Measurements from ENCODE around the gene ZNF32. TPM values are rescaled to one million over a fixed set of nuclear protein-coding genes. Genes with fewer than 3 reads are reported as not detected.
"Not testable (repeated sequence)": the region's sequence is repeated elsewhere in the genome, so short reads cannot be mapped to it uniquely, and the experiment has no call there.

Gene ZNF32
- total RNA-seq, 1 donor from 2014 or later, result 25.7 TPM

DNA sequence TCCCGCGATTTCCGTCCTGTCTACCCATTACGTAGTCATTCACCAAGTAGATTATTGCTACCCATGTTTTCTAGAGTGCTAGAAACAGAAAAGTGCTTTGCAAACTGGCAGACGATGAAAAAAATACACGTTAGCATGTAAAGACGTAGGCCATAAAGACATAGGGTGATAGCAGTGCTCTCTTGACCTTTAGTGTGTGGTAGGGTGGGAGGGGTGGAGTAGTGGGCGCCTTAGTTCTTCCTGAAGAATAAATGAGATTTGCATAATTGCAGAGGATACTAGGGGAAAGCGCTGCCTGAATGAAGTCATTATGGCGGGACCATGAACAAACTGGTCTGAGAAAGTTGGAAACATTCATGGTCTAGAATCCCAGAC lies 41.5 kb downstream of the ZNF32 start:
- H3K27me3 Mint-ChIP-seq (ENCODE audit: unreplicated experiment), result peaks cover 13% of the 10 kb centered on the region
- H3K4me3 Mint-ChIP-seq (ENCODE audit: unreplicated experiment), result peak overlapping the region; percentile 88
- H3K9me3 Mint-ChIP-seq (ENCODE audit: unreplicated experiment), result no peaks in the 10 kb centered on the region
- H3K36me3 Mint-ChIP-seq (ENCODE audit: low read depth, unreplicated experiment), result no peaks in the 10 kb centered on the region
- DNase-seq (ENCODE audit: low spot score), result no peak
- peaks cover 4% of the 10 kb centered on the region for H3K4me1 Mint-ChIP-seq (ENCODE audit: unreplicated experiment)
- H3K27ac Mint-ChIP-seq (ENCODE audit: unreplicated experiment), result peak overlapping the region; percentile 45
- no peak for TF ChIP-seq CTCF (IDR thresholded peaks at IDR 0.05; ENCODE audit: unreplicated experiment)

DNA sequence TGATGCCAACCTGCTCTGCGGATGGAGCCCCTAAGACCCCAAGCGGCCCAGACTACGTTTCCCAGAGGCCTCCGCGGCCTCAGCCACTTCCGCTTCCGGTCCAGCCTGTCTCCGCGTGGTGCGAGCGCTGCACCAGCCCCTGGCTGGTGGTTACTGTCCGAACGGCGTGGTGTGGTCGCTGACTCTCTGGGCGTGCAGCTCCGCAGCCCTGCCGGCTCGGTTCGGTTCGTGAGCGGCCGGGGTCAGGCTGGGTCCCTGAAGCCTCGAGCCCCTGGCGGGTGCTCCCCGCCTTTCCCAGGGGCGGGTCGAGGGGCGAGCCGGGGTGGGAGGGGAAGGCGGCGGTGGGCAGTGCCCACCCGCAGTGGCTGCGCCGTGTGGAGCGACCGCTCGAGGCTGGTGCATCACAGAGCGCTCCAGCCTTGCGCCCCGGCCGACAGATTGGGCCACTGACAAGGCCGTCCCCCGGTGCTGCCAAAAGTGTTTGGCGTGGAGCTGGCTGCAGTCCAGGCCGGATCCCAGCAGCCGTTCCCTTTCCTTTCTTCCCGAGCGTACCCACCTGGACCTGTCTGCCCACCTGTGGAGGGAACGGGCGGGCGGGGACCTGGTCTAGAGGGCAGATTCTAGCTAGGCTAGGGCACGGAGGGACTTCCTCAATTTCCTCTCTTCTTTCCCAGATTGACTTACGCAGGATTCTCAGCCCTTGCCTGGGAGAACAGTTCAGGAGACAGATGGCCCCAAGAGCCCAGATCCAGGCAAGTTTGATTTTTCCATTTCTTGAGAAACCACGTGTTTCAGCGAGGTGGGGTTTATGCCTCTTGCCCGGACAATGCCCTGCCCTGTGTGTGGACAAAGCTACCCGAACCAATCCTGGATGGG lies 42.1 kb downstream of the ZNF32 start, which contains the start of gene ZNF485:
Gene ZNF485, plus strand, starts transcription at position 116 of the 876 bp plus-strand sequence. Its CDS starts 613 bp downstream, at position 729.
- Mint-ChIP-seq H3K9me3 (ENCODE audit: unreplicated experiment) (no peaks in the 10 kb centered on the region), H3K4me1 (ENCODE audit: unreplicated experiment) (peaks cover 4% of the 10 kb centered on the region), H3K36me3 (ENCODE audit: low read depth, unreplicated experiment) (no peaks in the 10 kb centered on the region), H3K27me3 (ENCODE audit: unreplicated experiment) (peaks cover 13% of the 10 kb centered on the region), H3K4me3 (ENCODE audit: unreplicated experiment) (peak within 1 kb of the TSS; percentile 88), H3K27ac (ENCODE audit: unreplicated experiment) (peak within 1 kb of the TSS; percentile 45)
- peak; percentile 60 for DNase-seq (ENCODE audit: low spot score)
- no peak for TF ChIP-seq CTCF (IDR thresholded peaks at IDR 0.05; ENCODE audit: unreplicated experiment)

DNA sequence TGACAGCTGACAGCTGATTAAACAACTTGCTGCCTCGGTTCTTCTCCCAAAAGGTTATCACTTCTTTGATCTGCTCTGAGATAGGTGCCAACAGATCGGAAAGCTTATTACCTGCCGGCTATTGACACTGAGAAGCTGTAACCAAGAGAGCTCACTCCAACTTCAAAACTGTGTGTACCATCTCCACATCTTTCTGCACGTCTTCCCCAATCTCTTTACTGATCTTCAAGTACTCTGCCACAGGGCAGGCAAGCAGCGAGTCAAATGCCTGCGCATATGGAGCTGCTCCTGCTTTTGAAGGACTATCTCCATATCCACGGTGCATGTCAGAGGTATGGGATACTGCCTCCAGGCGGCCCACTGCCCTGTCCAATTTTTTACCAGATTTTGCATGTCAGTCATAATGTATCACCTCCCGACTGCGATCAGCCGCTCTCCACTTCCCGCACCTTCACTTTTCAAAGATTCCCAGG lies 42.8 kb downstream of the ZNF32 start:
- Mint-ChIP-seq H3K9me3 (ENCODE audit: unreplicated experiment) (no peaks in the 10 kb centered on the region), H3K4me1 (ENCODE audit: unreplicated experiment) (peaks cover 4% of the 10 kb centered on the region), H3K27me3 (ENCODE audit: unreplicated experiment) (peaks cover 13% of the 10 kb centered on the region), H3K27ac (ENCODE audit: unreplicated experiment) (no peak overlapping the region), H3K4me3 (ENCODE audit: unreplicated experiment) (peak overlapping the region; percentile 22), H3K36me3 (ENCODE audit: low read depth, unreplicated experiment) (no peaks in the 10 kb centered on the region)
- DNase-seq (ENCODE audit: low spot score), result no peak
- TF ChIP-seq CTCF (IDR thresholded peaks at IDR 0.05; ENCODE audit: unreplicated experiment), result no peak

GRCh38 chr10:43601576-43601975 lies 47.1 kb downstream of the ZNF32 start:
- H3K36me3 Mint-ChIP-seq (ENCODE audit: low read depth, unreplicated experiment); H3K27ac Mint-ChIP-seq (ENCODE audit: unreplicated experiment); H3K4me3 Mint-ChIP-seq (ENCODE audit: unreplicated experiment); H3K9me3 Mint-ChIP-seq (ENCODE audit: unreplicated experiment); DNase-seq (ENCODE audit: low spot score); H3K4me1 Mint-ChIP-seq (ENCODE audit: unreplicated experiment): not testable (repeated sequence)
- H3K27me3 Mint-ChIP-seq (ENCODE audit: unreplicated experiment), result peaks cover 13% of the 10 kb centered on the region

DNA sequence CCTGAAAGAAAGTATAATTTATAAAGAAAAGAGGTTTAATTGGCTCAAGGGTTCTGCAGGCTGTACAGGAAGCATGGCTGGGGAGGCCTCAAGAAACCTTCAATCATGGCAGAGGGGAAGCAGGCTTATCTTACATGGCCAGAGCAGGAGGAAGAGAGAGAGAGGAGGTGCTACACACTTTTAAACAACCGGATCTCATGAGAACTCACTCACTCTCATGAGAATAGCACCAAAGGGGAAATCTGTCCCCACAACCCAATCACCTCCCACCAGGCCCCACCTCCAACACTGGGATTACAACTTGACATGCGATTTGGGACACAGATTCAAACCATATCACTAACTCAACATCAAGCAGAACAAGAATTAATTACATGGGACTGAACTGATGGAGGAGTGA lies 49.3 kb downstream of the ZNF32 start:
- Mint-ChIP-seq H3K27me3 (ENCODE audit: unreplicated experiment) (peaks cover 6% of the 10 kb centered on the region), H3K36me3 (ENCODE audit: low read depth, unreplicated experiment) (peaks cover 3% of the 10 kb centered on the region), H3K9me3 (ENCODE audit: unreplicated experiment) (peaks cover 5% of the 10 kb centered on the region), H3K4me1 (ENCODE audit: unreplicated experiment) (peaks cover 5% of the 10 kb centered on the region), H3K4me3 (ENCODE audit: unreplicated experiment) (no peak overlapping the region), H3K27ac (ENCODE audit: unreplicated experiment) (no peak overlapping the region)
- no peak for DNase-seq (ENCODE audit: low spot score)
- TF ChIP-seq CTCF (IDR thresholded peaks at IDR 0.05; ENCODE audit: unreplicated experiment), result no peak

All from endothelial cell (in vitro differentiated cells).